ENCODE measurements around the gene ILRUN. TPM values are rescaled to one million over a fixed set of nuclear protein-coding genes. Genes with fewer than 3 reads are reported as not detected.
"Not testable (repeated sequence)": the region's sequence is repeated elsewhere in the genome, so short reads cannot be mapped to it uniquely, and the experiment has no call there.

ILRUN gene
- total RNA-seq, 5 donors from 2014 or later (not counting 1 experiment from before 2014, with no cell fraction given) = 61.0 to 76.6 (median 65.1) TPM

DNA sequence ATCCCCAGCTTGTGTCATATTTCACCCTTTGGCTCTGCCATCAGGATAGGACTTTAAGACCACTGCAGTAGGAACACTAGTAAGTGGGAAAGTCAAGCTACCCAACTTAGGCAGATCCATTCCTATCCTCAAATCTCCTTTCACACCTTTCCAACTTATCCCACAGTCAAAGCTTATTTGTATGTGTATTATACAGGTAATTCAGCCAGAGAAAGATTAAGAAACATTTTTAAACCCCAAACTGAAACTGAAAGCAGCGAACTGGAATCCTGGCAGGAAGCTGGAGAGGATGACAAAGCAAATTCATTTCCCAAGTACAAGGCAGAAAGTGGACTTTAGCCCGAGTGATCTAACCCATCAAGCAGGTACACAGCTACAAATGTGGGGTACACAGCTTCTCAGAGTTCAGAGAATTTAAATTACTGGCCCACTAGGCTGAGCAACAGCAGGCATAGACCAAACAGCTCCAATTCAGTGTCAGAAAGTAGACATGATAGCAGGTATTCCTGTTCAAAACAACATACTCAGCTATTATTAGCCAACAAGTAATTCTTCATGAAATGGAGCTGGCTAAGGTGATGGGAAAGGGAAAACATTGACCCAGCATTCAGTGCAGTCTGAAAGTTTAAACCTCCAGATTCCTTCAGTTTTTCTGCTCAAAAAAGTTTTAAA, 39.1 kb downstream of the ILRUN start:
- Histone ChIP-seq H3K9me3 (no peaks in the 10 kb centered on the region), H3K36me3 (ENCODE audit: control insufficient read depth in 2 of 2, extremely low read depth in 1 of 2, insufficient read depth in 1 of 2, low read length in 1 of 2) (peaks cover 0 to 14% of the 10 kb centered on the region in 2 donors), H3K27me3 (replicated peaks in 1 of 2; ENCODE audit: control insufficient read depth in 2 of 2, extremely low read depth in 1 of 2, insufficient read depth in 2 of 2, low read length in 1 of 2) (no peaks in the 10 kb centered on the region), H3K27ac (ENCODE audit: low read length) (peak overlapping the region; percentile 88), H3K4me3 (ENCODE audit: control insufficient read depth in 1 of 2, extremely low read depth in 1 of 2, low read length in 1 of 2) (peak overlapping the region; percentile 29 to 43), H3K4me1 (ENCODE audit: control insufficient read depth in 1 of 2, extremely low read depth in 1 of 2, insufficient read depth in 2 of 2, low read length in 2 of 2) (peaks cover 16 to 28% of the 10 kb centered on the region in 2 experiments)
- Mint-ChIP-seq H3K27me3 (no peaks in the 10 kb centered on the region), H3K36me3 (peaks cover 13% of the 10 kb centered on the region), H3K4me3 (peak overlapping the region; percentile 78 to 83 (median 79)), H3K27ac (peak overlapping the region; percentile 95 to 98), H3K9me3 (no peaks in the 10 kb centered on the region), H3K4me1 (peaks cover 56 to 67% (median 63%) of the 10 kb centered on the region in 3 donors)
- 0% methylated on average over 2 of the region's 2 CpGs for WGBS (ENCODE audit: insufficient coverage)
- DNase-seq (peak in 2 of 35 experiments; percentile 7 to 60), ATAC-seq (replicated peaks in 1 of 4) (peak; percentile 31 to 42 (median 38))
- ChIA-PET CTCF (interaction anchor here (0.5 to 1.7 kb wide), 7 partner anchors 9 to 39 kb away, joined by 3 to 7 read pairs (median 4); partner anchors contain the start of gene ILRUN (in 1 of the 2)), POLR2A (interaction anchor here (0.6 to 1.2 kb wide), 4 partner anchors 14 to 1582 kb away, joined by 3 to 10 read pairs (median 6); partner anchors contain the start of gene HLA-DPB1 (in 1 of the 2))

GRCh38 chr6:34657037-34657306, 39.6 kb downstream of the ILRUN start:
- peak overlapping the region; percentile 29 to 43 for H3K4me3 ChIP-seq (ENCODE audit: control insufficient read depth in 1 of 2, extremely low read depth in 1 of 2, low read length in 1 of 2)
- peak overlapping the region; percentile 88 for H3K27ac ChIP-seq (ENCODE audit: low read length)
- peaks cover 16 to 28% of the 10 kb centered on the region in 2 experiments for H3K4me1 ChIP-seq (ENCODE audit: control insufficient read depth in 1 of 2, extremely low read depth in 1 of 2, insufficient read depth in 2 of 2, low read length in 2 of 2)
- ATAC-seq (replicated peaks in 1 of 4) = peak in 2 of 4 experiments; percentile 12 to 31
- peaks cover 56 to 66% (median 60%) of the 10 kb centered on the region in 3 donors for H3K4me1 Mint-ChIP-seq
- no peaks in the 10 kb centered on the region for H3K27me3 ChIP-seq (replicated peaks in 1 of 2; ENCODE audit: control insufficient read depth in 2 of 2, extremely low read depth in 1 of 2, insufficient read depth in 2 of 2, low read length in 1 of 2)
- H3K4me3 Mint-ChIP-seq = peak overlapping the region; percentile 78 to 83 (median 79)
- CTCF ChIA-PET = interaction anchor here in 1 of 2 donors (0.5 to 1.7 kb wide), 7 partner anchors 9 to 41 kb away, joined by 3 to 7 read pairs (median 3); partner anchors contain the start of gene ILRUN
- no peak for DNase-seq
- 0% methylated on average over 1 of the region's 1 CpG for WGBS (ENCODE audit: insufficient coverage)
- H3K36me3 ChIP-seq (ENCODE audit: control insufficient read depth in 2 of 2, extremely low read depth in 1 of 2, insufficient read depth in 1 of 2, low read length in 1 of 2) = peaks cover 0 to 14% of the 10 kb centered on the region in 2 donors
- no peaks in the 10 kb centered on the region for H3K27me3 Mint-ChIP-seq
- peaks cover 14% of the 10 kb centered on the region for H3K36me3 Mint-ChIP-seq
- H3K9me3 ChIP-seq = no peaks in the 10 kb centered on the region
- POLR2A ChIA-PET = interaction anchor here in 1 of 2 donors (0.6 to 1.2 kb wide), 3 partner anchors 15 to 1581 kb away, joined by 3 to 10 read pairs (median 4); partner anchors contain the start of genes HLA-DPB1 and ILRUN
- peak overlapping the region; percentile 95 to 98 for H3K27ac Mint-ChIP-seq
- H3K9me3 Mint-ChIP-seq = no peaks in the 10 kb centered on the region

DNA sequence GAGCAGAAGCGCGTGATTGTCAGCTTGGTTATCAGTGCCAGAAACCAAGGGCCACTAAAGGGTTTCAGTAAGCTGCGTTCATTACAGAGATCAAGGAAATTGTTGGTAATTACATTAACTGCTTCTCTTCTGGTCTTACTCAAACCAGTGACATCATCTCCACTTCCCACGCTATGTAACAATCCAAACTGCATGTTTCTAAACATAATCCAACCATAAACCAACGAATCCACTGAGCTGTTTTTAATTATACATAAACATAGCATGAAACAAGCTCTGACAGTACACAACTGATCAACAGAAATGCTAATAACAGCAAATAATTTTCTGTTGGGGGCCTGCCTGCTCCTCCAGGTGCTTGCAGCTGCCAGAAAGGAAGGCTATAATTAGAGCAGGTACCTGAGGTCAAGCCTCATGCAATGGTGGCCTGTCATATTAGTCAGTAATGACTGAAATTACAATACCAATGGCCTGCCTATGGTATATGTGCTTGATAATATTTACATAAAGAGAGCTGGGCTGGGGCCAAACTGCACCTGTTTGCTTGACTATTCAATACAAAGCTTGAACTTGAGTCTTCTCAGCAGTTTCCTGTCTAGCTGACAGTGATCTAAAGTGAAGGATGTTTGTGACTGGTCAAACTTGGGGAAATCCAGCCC, 40.1 kb downstream of the ILRUN start:
- peaks cover 12% of the 10 kb centered on the region for H3K36me3 Mint-ChIP-seq
- peak overlapping the region; percentile 88 for H3K27ac ChIP-seq (ENCODE audit: low read length)
- peaks cover 0 to 14% of the 10 kb centered on the region in 2 donors for H3K36me3 ChIP-seq (ENCODE audit: control insufficient read depth in 2 of 2, extremely low read depth in 1 of 2, insufficient read depth in 1 of 2, low read length in 1 of 2)
- peaks cover 54 to 64% (median 59%) of the 10 kb centered on the region in 3 donors for H3K4me1 Mint-ChIP-seq
- ChIA-PET POLR2A (interaction anchor here in 1 of 2 donors (0.6 to 1.1 kb wide), 2 partner anchors 40 to 1581 kb away, joined by 3 to 4 read pairs; partner anchors contain the start of genes HLA-DPB1 and ILRUN), CTCF (interaction anchor here in 1 of 2 donors (0.6 to 1.7 kb wide), 7 partner anchors 10 to 41 kb away, joined by 3 to 7 read pairs (median 3); partner anchors contain the start of gene ILRUN)
- H3K4me1 ChIP-seq (ENCODE audit: control insufficient read depth in 1 of 2, extremely low read depth in 1 of 2, insufficient read depth in 2 of 2, low read length in 2 of 2) = peaks cover 16 to 28% of the 10 kb centered on the region in 2 experiments
- H3K4me3 Mint-ChIP-seq = peak overlapping the region; percentile 78 to 83 (median 79)
- H3K4me3 ChIP-seq (ENCODE audit: control insufficient read depth in 1 of 2, extremely low read depth in 1 of 2, low read length in 1 of 2) = peak overlapping the region in 1 of 2 donors; percentile 43
- no peaks in the 10 kb centered on the region for H3K9me3 ChIP-seq
- H3K27ac Mint-ChIP-seq = peak overlapping the region; percentile 95 to 98
- H3K9me3 Mint-ChIP-seq = no peaks in the 10 kb centered on the region
- peak; percentile 66 to 82 (median 78) for ATAC-seq (replicated peaks in 1 of 4)
- WGBS (ENCODE audit: insufficient coverage) = 40% methylated on average over 2 of the region's 5 CpGs
- no peaks in the 10 kb centered on the region for H3K27me3 ChIP-seq (replicated peaks in 1 of 2; ENCODE audit: control insufficient read depth in 2 of 2, extremely low read depth in 1 of 2, insufficient read depth in 2 of 2, low read length in 1 of 2)
- peak in 14 of 35 experiments; percentile 2 to 55 (median 17) for DNase-seq
- no peaks in the 10 kb centered on the region for H3K27me3 Mint-ChIP-seq

GRCh38 chr6:34655876-34656377, 40.6 kb downstream of the ILRUN start:
- H3K27me3 ChIP-seq (replicated peaks in 1 of 2; ENCODE audit: control insufficient read depth in 2 of 2, extremely low read depth in 1 of 2, insufficient read depth in 2 of 2, low read length in 1 of 2); H3K9me3 Mint-ChIP-seq; H3K9me3 ChIP-seq; H3K27me3 Mint-ChIP-seq: not testable (repeated sequence)
- ATAC-seq (replicated peaks in 1 of 4) = peak in 1 of 4 experiments; percentile 21
- peaks cover 16 to 28% of the 10 kb centered on the region in 2 experiments for H3K4me1 ChIP-seq (ENCODE audit: control insufficient read depth in 1 of 2, extremely low read depth in 1 of 2, insufficient read depth in 2 of 2, low read length in 2 of 2)
- Mint-ChIP-seq H3K36me3 (peaks cover 15% of the 10 kb centered on the region), H3K27ac (peak overlapping the region; percentile 95 to 98), H3K4me3 (peak overlapping the region; percentile 78 to 83 (median 79)), H3K4me1 (peaks cover 48 to 64% (median 59%) of the 10 kb centered on the region in 3 donors)
- CTCF ChIA-PET = interaction anchor here (0.5 to 1.7 kb wide), 6 partner anchors 10 to 292 kb away, joined by 3 to 7 read pairs (median 4); no protein-coding TSS in a partner anchor
- H3K27ac ChIP-seq (ENCODE audit: low read length) = peak overlapping the region; percentile 88
- POLR2A ChIA-PET = interaction anchor here in 1 of 2 donors (1.1 kb wide), 1 partner anchor 40 kb away, joined by 4 read pairs; the partner anchor contains the start of gene ILRUN
- 70% methylated on average over 9 of the region's 11 CpGs for WGBS (ENCODE audit: insufficient coverage)
- H3K36me3 ChIP-seq (ENCODE audit: control insufficient read depth in 2 of 2, extremely low read depth in 1 of 2, insufficient read depth in 1 of 2, low read length in 1 of 2) = peaks cover 0 to 14% of the 10 kb centered on the region in 2 donors
- DNase-seq = peak in 1 of 35 experiments; percentile 5
- H3K4me3 ChIP-seq (ENCODE audit: control insufficient read depth in 1 of 2, extremely low read depth in 1 of 2, low read length in 1 of 2) = peak overlapping the region in 1 of 2 donors; percentile 13

- Histone ChIP-seq H3K4me3 (ENCODE audit: control insufficient read depth in 1 of 2, extremely low read depth in 1 of 2, low read length in 1 of 2) (no peak overlapping the region), H3K27ac (ENCODE audit: low read length) (peak overlapping the region; percentile 4), H3K36me3 (ENCODE audit: control insufficient read depth in 2 of 2, extremely low read depth in 1 of 2, insufficient read depth in 1 of 2, low read length in 1 of 2) (peaks cover 0 to 14% of the 10 kb centered on the region in 2 donors), H3K27me3 (replicated peaks in 1 of 2; ENCODE audit: control insufficient read depth in 2 of 2, extremely low read depth in 1 of 2, insufficient read depth in 2 of 2, low read length in 1 of 2) (no peaks in the 10 kb centered on the region), H3K9me3 (no peaks in the 10 kb centered on the region), H3K4me1 (ENCODE audit: control insufficient read depth in 1 of 2, extremely low read depth in 1 of 2, insufficient read depth in 2 of 2, low read length in 2 of 2) (peaks cover 16 to 28% of the 10 kb centered on the region in 2 experiments)
- H3K4me1 Mint-ChIP-seq = peaks cover 46 to 59% (median 58%) of the 10 kb centered on the region in 3 donors
- no peaks in the 10 kb centered on the region for H3K9me3 Mint-ChIP-seq
- peak overlapping the region; percentile 47 to 49 for H3K27ac Mint-ChIP-seq
- CTCF ChIA-PET = interaction anchor here in 1 of 2 donors (0.7 kb wide), 3 partner anchors 311 to 1808 kb away, joined by 3 to 7 read pairs (median 7); no protein-coding TSS in a partner anchor
- peaks cover 20% of the 10 kb centered on the region for H3K36me3 Mint-ChIP-seq
- DNase-seq (no peak), ATAC-seq (replicated peaks in 1 of 4) (no peak)
- no peak overlapping the region for H3K4me3 Mint-ChIP-seq
- WGBS (ENCODE audit: insufficient coverage) = no CpG with 5 or more reads among the region's 3 CpGs
- POLR2A ChIA-PET = interaction anchor here (0.5 to 0.7 kb wide), 6 partner anchors 12 to 1917 kb away, joined by 3 to 8 read pairs (median 4); no protein-coding TSS in a partner anchor
- no peaks in the 10 kb centered on the region for H3K27me3 Mint-ChIP-seq
Observed at GRCh38 chr6:34654061-34654710, 42.4 kb downstream of the ILRUN start.

Measured in T-cell (primary cell).